GM12864 (cell line): ENCODE data around the gene ATP13A1.
A peak's percentile ranks its signal among the peaks of the same experiment; 100 is the strongest.

Source experiments
- DNase-seq: peaks from one replicate; pipeline ENCODE4 v3.0.0-alpha.2; 2011; ENCODE audit warnings: low read depth
- H3K4me3 ChIP-seq: 2 replicates; pipeline ENCODE4 v1.5.1; 2011; ENCODE audit warnings: mild to moderate bottlenecking, low read depth, low read length, control low read depth
- CTCF ChIP-seq: IDR thresholded peaks from 2 replicates; pipeline ENCODE4 v1.5.1; 2011; ENCODE audit warnings: low read depth, mild to moderate bottlenecking, moderate library complexity, low read length, control low read depth, inconsistent platforms; ENCODE audit errors: missing control alignments

ATP13A1 gene

DNA sequence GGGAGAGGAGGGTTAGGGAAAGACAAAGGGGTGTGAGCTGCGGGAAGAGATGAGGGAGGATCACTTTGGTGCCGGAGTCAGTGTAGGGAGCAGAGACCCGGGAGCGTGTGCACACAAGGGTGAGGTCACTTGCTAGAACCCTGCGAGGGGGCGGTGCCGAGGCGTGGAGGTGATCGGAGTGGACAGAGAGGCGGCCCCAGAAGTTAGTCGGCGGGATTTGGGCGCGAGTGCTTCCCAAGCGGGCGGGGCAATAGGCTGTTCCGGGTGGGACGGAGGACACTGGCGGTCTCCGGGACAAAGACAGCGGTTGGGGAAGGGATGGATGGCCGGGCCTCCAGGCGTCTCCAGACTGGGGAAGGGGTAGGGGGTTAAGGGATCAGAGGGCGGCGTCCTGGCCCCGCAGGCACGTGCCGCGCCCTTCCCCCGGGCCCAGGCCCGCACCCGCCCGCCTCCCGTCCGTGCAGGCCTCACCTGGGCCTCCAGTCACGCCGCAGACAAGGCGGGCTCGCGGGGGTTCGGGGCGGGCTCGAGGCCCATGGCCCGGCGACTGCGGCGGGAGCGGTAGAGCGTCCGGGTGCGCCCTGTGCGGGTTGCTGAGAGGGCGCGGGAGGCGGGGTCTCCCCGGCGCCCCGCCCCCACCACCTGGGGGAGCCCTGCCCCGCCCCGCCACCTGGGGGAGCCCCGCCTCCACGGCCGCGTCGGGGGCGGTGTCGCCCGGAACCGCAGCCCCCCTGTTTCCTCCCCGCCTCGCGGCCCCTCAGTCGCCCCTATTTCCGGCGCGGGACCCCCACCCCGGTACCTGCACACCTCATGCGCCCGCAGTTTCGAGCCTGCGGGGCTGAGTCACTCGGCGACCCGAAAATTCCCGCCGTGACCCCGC lies 35.6 kb downstream of the ATP13A1 start, which contains the start of gene LPAR2:
Gene LPAR2 (minus strand): TSS at position 600 of the 880 bp plus-strand sequence. CDS start 945 bp downstream, outside the sequence.
- peak within 1 kb of the TSS; percentile 67 for H3K4me3 ChIP-seq
- no peak for TF ChIP-seq CTCF
- DNase-seq: no peak

- H3K4me3 ChIP-seq: peak overlapping the region; percentile 67
- no peak for DNase-seq
- no peak for TF ChIP-seq CTCF
These were observed 36.7 kb downstream of the ATP13A1 start for GRCh38 chr19:19626516-19627472.

- no peak for DNase-seq
- no peak overlapping the region for H3K4me3 ChIP-seq
- no peak for TF ChIP-seq CTCF
These were observed 39.4 kb downstream of the ATP13A1 start for GRCh38 chr19:19624032-19624570.

- H3K4me3 ChIP-seq: no peak overlapping the region
- TF ChIP-seq CTCF: no peak
- no peak for DNase-seq
These were observed 40.1 kb downstream of the ATP13A1 start for GRCh38 chr19:19623383-19623782.

GRCh38 chr19:19619849-19620210 lies 43.6 kb downstream of the ATP13A1 start:
- TF ChIP-seq CTCF: no peak
- H3K4me3 ChIP-seq: no peak overlapping the region
- DNase-seq: no peak

DNA sequence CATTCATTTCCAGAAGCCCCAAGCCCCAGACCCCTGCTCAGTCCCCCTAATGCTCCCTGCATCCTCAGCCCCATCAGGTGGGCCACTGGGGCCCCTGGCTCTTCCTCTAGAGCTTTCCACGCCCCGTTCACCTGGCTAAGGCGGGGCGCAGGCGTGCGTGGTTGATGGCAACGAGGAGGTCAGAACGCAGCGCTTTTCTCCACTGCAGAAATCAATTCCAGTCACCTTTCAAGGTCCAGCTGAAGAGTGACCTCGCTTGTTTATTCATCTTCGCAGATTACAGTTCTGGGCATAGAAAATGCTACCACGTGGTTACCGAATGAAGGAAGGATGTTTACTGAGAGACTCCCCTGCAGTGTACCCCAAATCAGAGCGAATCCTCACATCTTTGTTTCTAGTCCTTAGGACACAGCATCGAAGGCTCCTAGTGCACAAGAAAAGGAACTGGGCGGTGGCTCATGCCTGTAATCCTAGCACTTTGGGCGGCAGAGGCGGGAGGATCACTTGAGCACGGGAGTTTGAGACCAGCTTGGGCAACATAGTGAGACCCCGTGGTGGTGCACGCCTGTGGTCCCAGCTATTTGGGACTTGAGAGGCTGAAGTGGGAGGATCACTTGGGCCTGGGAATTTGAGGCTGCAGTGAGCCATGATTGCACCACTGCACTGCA lies 44.2 kb downstream of the ATP13A1 start:
- H3K4me3 ChIP-seq: peak overlapping the region; percentile 36; the same call in 1 of the 2 replicates
- DNase-seq: no peak
- no peak for TF ChIP-seq CTCF
